Mesenchymal stem cell (in vitro differentiated cells and primary cell): ENCODE results near the gene ARHGAP15.

ENCODE experiments used
- DNase-seq: peaks from one replicate; pipeline ENCODE4 v3.0.0-alpha.2; 2013
- H2AFZ ChIP-seq: one replicate; pipeline ENCODE4 v1.6.1; 2013; ENCODE audit warnings: low read depth, mild to moderate bottlenecking, control low read depth, inconsistent platforms, low read length, moderate library complexity
- H2AK5ac ChIP-seq: 2 replicates; pipeline ENCODE4 v1.6.1; 2013; ENCODE audit warnings: low read length, moderate library complexity, mild to moderate bottlenecking, inconsistent platforms; ENCODE audit not compliant: severe bottlenecking
- H2BK120ac ChIP-seq: one replicate; pipeline ENCODE4 v1.6.1; 2013; ENCODE audit warnings: low read depth, mild to moderate bottlenecking, inconsistent platforms, low read length, moderate library complexity
- H2BK12ac ChIP-seq, 2 experiments: one replicate each; pipeline ENCODE4 v1.6.1; 2013; ENCODE audit warnings: inconsistent platforms in 2 of 2, low read length in 2 of 2, mild to moderate bottlenecking in 2 of 2, moderate library complexity in 2 of 2, control low read depth in 1 of 2
- H2BK15ac ChIP-seq: one replicate; pipeline ENCODE4 v1.6.1; 2013; ENCODE audit warnings: mild to moderate bottlenecking, low read depth, inconsistent platforms; ENCODE audit not compliant: poor library complexity, severe bottlenecking
- H2BK5ac ChIP-seq: 2 replicates; pipeline ENCODE4 v1.6.1; 2013; ENCODE audit warnings: low read depth, mild to moderate bottlenecking, low read length, control low read depth, inconsistent platforms; ENCODE audit not compliant: poor library complexity, severe bottlenecking
- H3K14ac ChIP-seq, 2 experiments: one replicate each; pipeline ENCODE4 v1.6.1; 2013; ENCODE audit warnings: inconsistent platforms in 2 of 2, low read length in 2 of 2, control low read depth in 1 of 2, mild to moderate bottlenecking in 1 of 2, moderate library complexity in 1 of 2
- H3K18ac ChIP-seq, 2 experiments: one replicate each; pipeline ENCODE4 v1.6.1; 2013; ENCODE audit warnings: inconsistent platforms in 2 of 2, low read length in 2 of 2, control low read depth in 1 of 2, low read depth in 1 of 2, mild to moderate bottlenecking in 1 of 2
- H3K23ac ChIP-seq, 2 experiments: one replicate each; pipeline ENCODE4 v1.6.1; 2013; ENCODE audit warnings: inconsistent platforms in 2 of 2, low read length in 2 of 2, mild to moderate bottlenecking in 2 of 2, moderate library complexity in 2 of 2, control low read depth in 1 of 2
- H3K27ac ChIP-seq: 2 replicates; pipeline ENCODE4 v1.5.1; 2013; ENCODE audit warnings: mild to moderate bottlenecking, moderate library complexity, low read length, control low read depth, inconsistent platforms; ENCODE audit not compliant: poor library complexity, severe bottlenecking
- H3K27me3 ChIP-seq, 2 experiments: 2 replicates each; pipeline versions ENCODE4 v1.6.1 to v1.7.0; 2013; ENCODE audit warnings: low read length in 2 of 2, mild to moderate bottlenecking in 2 of 2, moderate library complexity in 2 of 2, control low read depth in 1 of 2, inconsistent platforms in 1 of 2; ENCODE audit not compliant: control insufficient read depth in 1 of 2, insufficient read depth in 1 of 2
- H3K36me3 ChIP-seq, 2 experiments: 2 replicates each; pipeline versions ENCODE4 v1.6.1 to v1.7.0; 2013; ENCODE audit warnings: low read length in 2 of 2, control low read depth in 1 of 2, inconsistent platforms in 1 of 2, low read depth in 1 of 2, mild to moderate bottlenecking in 1 of 2; ENCODE audit not compliant: insufficient read depth in 2 of 2, control insufficient read depth in 1 of 2
- H3K4ac ChIP-seq, 2 experiments: one replicate each; pipeline ENCODE4 v1.6.1; 2013; ENCODE audit warnings: inconsistent platforms in 2 of 2, low read length in 2 of 2, mild to moderate bottlenecking in 2 of 2, moderate library complexity in 2 of 2, control low read depth in 1 of 2, low read depth in 1 of 2
- H3K4me1 ChIP-seq: 2 replicates; pipeline ENCODE4 v1.6.1; 2013; ENCODE audit warnings: low read depth, low read length, control low read depth; ENCODE audit not compliant: control insufficient read depth, insufficient read depth
- H3K4me2 ChIP-seq: 2 replicates; pipeline ENCODE4 v1.6.1; 2013; ENCODE audit warnings: low read length, mild to moderate bottlenecking, inconsistent platforms; ENCODE audit not compliant: poor library complexity, severe bottlenecking
- H3K4me3 ChIP-seq, 2 experiments: 2 replicates each; pipeline versions ENCODE4 v1.5.1 to v1.7.0; 2013; ENCODE audit warnings: low read length in 2 of 2, mild to moderate bottlenecking in 2 of 2, control low read depth in 1 of 2, low read depth in 1 of 2; ENCODE audit not compliant: insufficient read depth in 1 of 2
- H3K79me1 ChIP-seq: replicated peaks from 2 replicates; pipeline ENCODE4 v1.6.1; 2013; ENCODE audit warnings: mild to moderate bottlenecking, control low read depth, low read length, inconsistent platforms; ENCODE audit not compliant: poor library complexity, severe bottlenecking
- H3K9ac ChIP-seq: 2 replicates; pipeline ENCODE4 v1.7.0; 2013; ENCODE audit warnings: mild to moderate bottlenecking, low read length, moderate library complexity
- H3K9me3 ChIP-seq: 2 replicates; pipeline ENCODE4 v1.7.0; 2013; ENCODE audit warnings: mild to moderate bottlenecking, low read length; ENCODE audit not compliant: control insufficient read depth
- H4K8ac ChIP-seq: one replicate; pipeline ENCODE4 v1.6.1; 2013; ENCODE audit warnings: inconsistent platforms, mild to moderate bottlenecking, low read length, moderate library complexity
- H4K91ac ChIP-seq: one replicate; pipeline ENCODE4 v1.6.1; 2013; ENCODE audit warnings: mild to moderate bottlenecking, low read length, inconsistent platforms
- WGBS: methylation state at CpG from one replicate; pipeline ENCODE4 v1.1.7; 2013; ENCODE audit warnings: mixed read lengths; 5-methylcytosine and 5-hydroxymethylcytosine counted together

Gene ARHGAP15

GRCh38 chr2:143796051-143796450, 666.8 kb downstream of the ARHGAP15 start:
- Histone ChIP-seq H3K9me3 (peaks cover 9% of the 10 kb centered on the region), H2AFZ (no peak overlapping the region), H3K9ac (no peak overlapping the region), H3K27ac (no peak overlapping the region), H3K27me3 (no peaks in the 10 kb centered on the region), H3K23ac (no peak overlapping the region), H3K4me3 (no peak overlapping the region), H2BK120ac (no peak overlapping the region), H3K36me3 (no peaks in the 10 kb centered on the region), H3K4me2 (no peak overlapping the region), H2BK12ac (no peak overlapping the region), H3K4me1 (no peaks in the 10 kb centered on the region), H4K91ac (no peak overlapping the region), H3K79me1 (no peaks in the 10 kb centered on the region), H2AK5ac (no peak overlapping the region), H3K14ac (no peak overlapping the region), H2BK5ac (no peak overlapping the region), H2BK15ac (no peak overlapping the region), H4K8ac (no peak overlapping the region), H3K4ac (no peak overlapping the region), H3K18ac (no peak overlapping the region)
- no peak for DNase-seq
- 100% methylated on average over 1 of the region's 1 CpG for WGBS

GRCh38 chr2:143801561-143801960, 672.3 kb downstream of the ARHGAP15 start:
- H4K91ac ChIP-seq = no peak overlapping the region
- peak; percentile 18 for DNase-seq
- no peak overlapping the region for H3K4me3 ChIP-seq
- no peak overlapping the region for H2BK5ac ChIP-seq
- no peak overlapping the region for H2AFZ ChIP-seq
- no peak overlapping the region for H2BK120ac ChIP-seq
- 64% methylated on average over 1 of the region's 1 CpG for WGBS
- H4K8ac ChIP-seq = no peak overlapping the region
- no peak overlapping the region for H2BK12ac ChIP-seq
- H2AK5ac ChIP-seq = no peak overlapping the region
- peak overlapping the region in 1 of 2 experiments; percentile 48 for H3K18ac ChIP-seq
- H3K9ac ChIP-seq = no peak overlapping the region
- no peaks in the 10 kb centered on the region for H3K9me3 ChIP-seq
- peak overlapping the region in 1 of 2 experiments; percentile 58 for H3K4ac ChIP-seq
- no peaks in the 10 kb centered on the region for H3K36me3 ChIP-seq
- no peaks in the 10 kb centered on the region for H3K79me1 ChIP-seq
- no peak overlapping the region for H3K23ac ChIP-seq
- H3K27ac ChIP-seq = no peak overlapping the region
- H3K4me1 ChIP-seq = no peaks in the 10 kb centered on the region
- no peak overlapping the region for H3K4me2 ChIP-seq
- no peak overlapping the region for H2BK15ac ChIP-seq
- H3K27me3 ChIP-seq = no peaks in the 10 kb centered on the region
- H3K14ac ChIP-seq = no peak overlapping the region

GRCh38 chr2:143802242-143802641, 673.0 kb downstream of the ARHGAP15 start:
- Histone ChIP-seq H2BK15ac (no peak overlapping the region), H3K9ac (no peak overlapping the region), H2BK120ac (no peak overlapping the region), H3K4ac (no peak overlapping the region), H3K4me1 (no peaks in the 10 kb centered on the region), H3K27me3 (no peaks in the 10 kb centered on the region), H3K79me1 (no peaks in the 10 kb centered on the region), H2BK12ac (no peak overlapping the region), H2AFZ (no peak overlapping the region), H4K8ac (no peak overlapping the region), H3K4me2 (no peak overlapping the region), H2BK5ac (no peak overlapping the region), H3K9me3 (no peaks in the 10 kb centered on the region), H2AK5ac (no peak overlapping the region), H3K36me3 (no peaks in the 10 kb centered on the region), H3K4me3 (no peak overlapping the region), H3K14ac (no peak overlapping the region), H3K18ac (no peak overlapping the region), H3K27ac (peak overlapping the region; percentile 17), H4K91ac (no peak overlapping the region), H3K23ac (no peak overlapping the region)
- peak; percentile 72 for DNase-seq
- WGBS = 10% methylated on average over 4 of the region's 4 CpGs

GRCh38 chr2:143802871-143803650, 673.8 kb downstream of the ARHGAP15 start:
- no peak overlapping the region for H2BK120ac ChIP-seq
- no peaks in the 10 kb centered on the region for H3K4me1 ChIP-seq
- no peaks in the 10 kb centered on the region for H3K27me3 ChIP-seq
- no peak overlapping the region for H3K4me3 ChIP-seq
- H3K9me3 ChIP-seq = no peaks in the 10 kb centered on the region
- peak overlapping the region in 1 of 2 experiments; percentile 88 for H2BK12ac ChIP-seq
- H3K9ac ChIP-seq = no peak overlapping the region
- H2AK5ac ChIP-seq = peak overlapping the region; percentile 69
- peak; percentile 22 for DNase-seq
- no peak overlapping the region for H2BK5ac ChIP-seq
- no peak overlapping the region for H3K14ac ChIP-seq
- H3K23ac ChIP-seq = no peak overlapping the region
- no peak overlapping the region for H2BK15ac ChIP-seq
- no peak overlapping the region for H3K4ac ChIP-seq
- H4K91ac ChIP-seq = no peak overlapping the region
- H4K8ac ChIP-seq = peak overlapping the region; percentile 35
- H2AFZ ChIP-seq = no peak overlapping the region
- H3K4me2 ChIP-seq = no peak overlapping the region
- WGBS = no CpG with 5 or more reads among the region's 5 CpGs
- no peak overlapping the region for H3K18ac ChIP-seq
- H3K27ac ChIP-seq = peak overlapping the region; percentile 17
- no peaks in the 10 kb centered on the region for H3K36me3 ChIP-seq
- no peaks in the 10 kb centered on the region for H3K79me1 ChIP-seq
